Subcutaneous abdominal adipose tissue (tissue), 5 donors: ENCODE data around the gene ZFR2.

Experiments
- H3K27ac ChIP-seq: one replicate; pipeline ENCODE4 v1.7.0; 2013; ENCODE audit warnings: low read depth, mild to moderate bottlenecking, inconsistent platforms, low read length, moderate library complexity
- H3K27me3 ChIP-seq, 5 donors: one replicate each; pipeline ENCODE4 v1.7.0; 2013; ENCODE audit warnings: low read length in 5 of 5, inconsistent platforms in 1 of 5; ENCODE audit not compliant: control insufficient read depth in 5 of 5, insufficient read depth in 4 of 5
- H3K36me3 ChIP-seq, 5 donors: one replicate each; pipeline ENCODE4 v1.7.0; 2013; ENCODE audit warnings: low read length in 5 of 5; ENCODE audit not compliant: control insufficient read depth in 5 of 5, insufficient read depth in 5 of 5
- H3K4me1 ChIP-seq, 5 donors: one replicate each; pipeline ENCODE4 v1.7.0; 2013; ENCODE audit warnings: low read length in 5 of 5, mild to moderate bottlenecking in 3 of 5, moderate library complexity in 1 of 5; ENCODE audit not compliant: control insufficient read depth in 5 of 5, insufficient read depth in 5 of 5
- H3K4me3 ChIP-seq, 5 donors: one replicate each; pipeline ENCODE4 v1.7.0; 2013; ENCODE audit warnings: low read length in 5 of 5, low read depth in 1 of 5
- H3K9ac ChIP-seq, 5 donors: one replicate each; pipeline ENCODE4 v1.7.0; 2013; ENCODE audit warnings: low read length in 5 of 5, mild to moderate bottlenecking in 4 of 5, moderate library complexity in 3 of 5
- H3K9me3 ChIP-seq, 5 donors: one replicate each; pipeline ENCODE4 v1.7.0; 2013; ENCODE audit warnings: low read length in 5 of 5; ENCODE audit not compliant: control insufficient read depth in 5 of 5
- donor health status: healthy.
- donor health status: healthy.
- donor health status: healthy.
- donor health status: healthy.
- donor health status: healthy.

Gene ZFR2

GRCh38 chr19:3778899-3779723 lies 89.7 kb downstream of the ZFR2 start:
- no peaks in the 10 kb centered on the region for H3K36me3 ChIP-seq
- no peak overlapping the region for H3K9ac ChIP-seq
- H3K4me3 ChIP-seq = no peak overlapping the region
- peaks cover 14 to 28% (median 24%) of the 10 kb centered on the region in 5 donors for H3K9me3 ChIP-seq
- H3K27ac ChIP-seq = no peak overlapping the region
- peaks cover 0 to 18% (median 8%) of the 10 kb centered on the region in 5 donors for H3K27me3 ChIP-seq
- no peaks in the 10 kb centered on the region for H3K4me1 ChIP-seq

GRCh38 chr19:3778104-3778867 lies 90.6 kb downstream of the ZFR2 start:
- Histone ChIP-seq H3K27me3 (peaks cover 0 to 10% (median 2%) of the 10 kb centered on the region in 5 donors), H3K4me1 (no peaks in the 10 kb centered on the region), H3K9ac (no peak overlapping the region), H3K36me3 (no peaks in the 10 kb centered on the region), H3K9me3 (peaks cover 14 to 26% (median 23%) of the 10 kb centered on the region in 5 donors), H3K4me3 (no peak overlapping the region), H3K27ac (no peak overlapping the region)

GRCh38 chr19:3776479-3777040 lies 92.3 kb downstream of the ZFR2 start:
- peaks cover 5 to 11% (median 10%) of the 10 kb centered on the region in 5 donors for H3K9me3 ChIP-seq
- no peak overlapping the region for H3K4me3 ChIP-seq
- no peaks in the 10 kb centered on the region for H3K4me1 ChIP-seq
- no peak overlapping the region for H3K9ac ChIP-seq
- H3K36me3 ChIP-seq = no peaks in the 10 kb centered on the region
- H3K27me3 ChIP-seq = peaks cover 0 to 3% (median 0%) of the 10 kb centered on the region in 5 donors
- no peak overlapping the region for H3K27ac ChIP-seq

GRCh38 chr19:3775831-3776230 lies 93.0 kb downstream of the ZFR2 start:
- peaks cover 0 to 6% (median 2%) of the 10 kb centered on the region in 5 donors for H3K27me3 ChIP-seq
- no peaks in the 10 kb centered on the region for H3K4me1 ChIP-seq
- H3K27ac ChIP-seq = no peak overlapping the region
- H3K36me3 ChIP-seq = no peaks in the 10 kb centered on the region
- H3K9ac ChIP-seq = no peak overlapping the region
- H3K9me3 ChIP-seq = peaks cover 0 to 3% (median 3%) of the 10 kb centered on the region in 5 donors
- no peak overlapping the region for H3K4me3 ChIP-seq

DNA sequence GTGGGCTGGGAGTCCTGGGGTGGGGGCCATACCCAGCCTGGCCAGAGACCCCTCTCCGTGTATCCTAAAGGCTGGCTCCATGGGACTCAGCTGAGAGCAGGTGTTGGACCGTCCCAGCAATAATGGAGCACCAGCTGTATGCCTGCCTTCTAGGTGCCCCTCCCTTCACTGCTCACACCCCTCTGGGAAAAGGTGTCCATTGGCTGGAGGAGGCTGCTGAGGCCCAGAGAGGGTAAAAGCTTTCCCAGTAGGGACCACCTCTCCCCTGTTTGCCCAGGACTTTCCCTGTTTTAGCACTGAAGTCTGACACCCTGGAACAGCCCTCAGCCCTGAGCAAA lies 93.5 kb downstream of the ZFR2 start:
- H3K27me3 ChIP-seq = peaks cover 0 to 6% (median 2%) of the 10 kb centered on the region in 5 donors
- no peaks in the 10 kb centered on the region for H3K4me1 ChIP-seq
- no peaks in the 10 kb centered on the region for H3K36me3 ChIP-seq
- no peak overlapping the region for H3K4me3 ChIP-seq
- H3K9me3 ChIP-seq = no peaks in the 10 kb centered on the region
- H3K9ac ChIP-seq = no peak overlapping the region
- H3K27ac ChIP-seq = no peak overlapping the region

DNA sequence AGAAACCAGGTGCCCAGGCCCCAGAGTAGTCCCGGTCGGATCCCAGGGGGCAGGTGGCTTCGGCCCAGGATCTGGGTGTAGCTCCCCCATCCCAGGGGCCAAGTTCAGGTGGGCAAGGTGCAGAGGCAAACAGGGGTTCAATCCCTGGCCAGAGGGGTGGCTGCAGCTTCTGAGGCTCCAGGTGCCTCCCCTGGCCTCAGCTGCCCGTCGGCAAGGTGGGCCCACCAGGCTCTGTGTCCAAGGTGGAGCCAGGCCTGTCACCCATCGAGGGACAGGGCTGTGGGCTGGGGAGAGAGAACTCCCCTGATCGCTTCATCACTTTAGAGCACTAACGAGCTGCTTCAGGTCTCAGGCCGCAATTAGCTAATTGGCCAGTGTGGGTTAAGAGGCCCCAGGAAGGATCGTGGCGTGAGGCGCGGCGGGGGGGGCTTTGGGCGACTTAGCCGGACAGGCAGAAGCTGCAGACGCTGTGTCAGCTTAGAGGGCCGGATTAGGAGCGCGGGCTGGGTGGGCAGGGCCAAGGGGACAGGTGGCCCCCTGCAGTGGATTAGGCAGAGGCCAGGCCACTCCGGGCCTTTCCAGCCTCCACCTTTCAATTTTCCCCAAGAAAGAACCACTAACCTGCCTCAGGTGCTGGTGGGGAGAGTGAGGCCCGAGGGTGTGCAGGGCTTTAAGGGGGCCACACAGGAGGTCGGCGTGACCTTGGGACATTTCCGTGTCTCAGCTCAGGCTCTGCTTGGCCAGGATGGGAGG lies 94.0 kb downstream of the ZFR2 start:
- H3K9me3 ChIP-seq = no peaks in the 10 kb centered on the region
- no peak overlapping the region for H3K9ac ChIP-seq
- no peak overlapping the region for H3K27ac ChIP-seq
- H3K4me1 ChIP-seq = no peaks in the 10 kb centered on the region
- H3K4me3 ChIP-seq = no peak overlapping the region
- peaks cover 0 to 5% (median 0%) of the 10 kb centered on the region in 5 donors for H3K36me3 ChIP-seq
- H3K27me3 ChIP-seq = peaks cover 0 to 6% (median 2%) of the 10 kb centered on the region in 5 donors

GRCh38 chr19:3773814-3774515 lies 94.9 kb downstream of the ZFR2 start:
- H3K27ac ChIP-seq = no peak overlapping the region
- peaks cover 0 to 14% (median 4%) of the 10 kb centered on the region in 5 donors for H3K36me3 ChIP-seq
- no peak overlapping the region for H3K4me3 ChIP-seq
- H3K9me3 ChIP-seq = no peaks in the 10 kb centered on the region
- H3K27me3 ChIP-seq = peaks cover 0 to 6% (median 2%) of the 10 kb centered on the region in 5 donors
- H3K4me1 ChIP-seq = no peaks in the 10 kb centered on the region
- H3K9ac ChIP-seq = no peak overlapping the region

DNA sequence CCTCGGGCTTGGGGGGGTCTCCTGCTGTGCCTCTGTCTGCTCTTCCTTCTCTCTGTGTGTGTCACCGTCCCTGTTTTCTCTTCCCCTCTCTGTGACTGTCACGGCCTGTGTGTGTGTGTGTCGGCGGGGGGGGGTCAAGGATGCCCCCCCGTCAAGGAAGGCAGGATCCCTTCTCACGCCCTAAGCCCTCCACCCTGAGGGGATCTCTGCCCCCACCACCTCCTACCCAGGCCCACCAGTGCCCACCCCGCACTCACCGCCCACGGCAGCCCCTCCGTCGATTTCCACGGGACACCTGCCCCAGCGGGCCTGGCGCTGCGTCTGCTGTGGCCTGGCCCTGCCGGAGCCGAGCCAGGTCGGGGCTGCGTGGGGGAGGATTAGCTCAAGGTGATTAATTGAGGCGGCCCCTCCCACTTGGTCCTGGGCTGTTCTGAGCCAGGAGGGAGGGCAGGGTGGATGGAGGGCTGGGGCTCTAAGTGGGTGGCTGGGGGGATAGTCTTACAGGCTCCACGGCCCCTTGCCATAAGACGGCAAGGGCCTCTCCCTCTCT lies 96.9 kb downstream of the ZFR2 start, which contains the start of gene RAX2:
RAX2 (minus strand) TSS at position 323 of the 550 bp plus-strand sequence. CDS start 486 bp downstream, outside the sequence.
- H3K9ac ChIP-seq = no peak within 1 kb of the TSS
- no peak within 1 kb of the TSS for H3K4me3 ChIP-seq
- peaks cover 0 to 34% (median 20%) of the 10 kb centered on the region in 5 donors for H3K36me3 ChIP-seq
- H3K4me1 ChIP-seq = no peaks in the 10 kb centered on the region
- H3K9me3 ChIP-seq = no peaks in the 10 kb centered on the region
- H3K27me3 ChIP-seq = peaks cover 0 to 6% (median 0%) of the 10 kb centered on the region in 5 donors
- no peak within 1 kb of the TSS for H3K27ac ChIP-seq
